Stomach smooth muscle (tissue), 2 donors: ENCODE measurements around the gene GBP7.

Experiments used
- H3K27ac ChIP-seq: one replicate; pipeline ENCODE4 v1.7.0; 2013; ENCODE audit warnings: mild to moderate bottlenecking, low read length, inconsistent platforms
- H3K27me3 ChIP-seq, 2 donors: one replicate each; pipeline ENCODE4 v1.7.0; 2013; ENCODE audit warnings: low read length in 2 of 2; ENCODE audit not compliant: insufficient read depth in 2 of 2, control insufficient read depth in 1 of 2
- H3K36me3 ChIP-seq, 2 donors: one replicate each; pipeline ENCODE4 v1.7.0; 2013; ENCODE audit warnings: low read length in 2 of 2; ENCODE audit not compliant: control insufficient read depth in 2 of 2, insufficient read depth in 2 of 2
- H3K4me1 ChIP-seq: one replicate; pipeline ENCODE4 v1.7.0; 2013; ENCODE audit warnings: low read length; ENCODE audit not compliant: control insufficient read depth, insufficient read depth
- H3K4me3 ChIP-seq, 2 donors: one replicate each; pipeline ENCODE4 v1.7.0; 2013; ENCODE audit warnings: low read length in 2 of 2
- H3K9ac ChIP-seq, 2 donors: one replicate each; pipeline ENCODE4 v1.7.0; 2013; ENCODE audit warnings: low read length in 2 of 2, mild to moderate bottlenecking in 1 of 2
- H3K9me3 ChIP-seq, 2 donors: one replicate each; pipeline ENCODE4 v1.7.0; 2013; ENCODE audit warnings: low read length in 2 of 2; ENCODE audit not compliant: control insufficient read depth in 2 of 2
- donor health status: healthy.
- donor health status: Pancreatic carcinoma.

GBP7 gene

GRCh38 chr1:89170170-89171066, 5.4 kb downstream of the GBP7 start:
- Histone ChIP-seq H3K9ac (no peak overlapping the region), H3K27ac (no peak overlapping the region), H3K4me3 (no peak overlapping the region), H3K27me3 (no peaks in the 10 kb centered on the region), H3K4me1 (no peaks in the 10 kb centered on the region), H3K9me3 (no peaks in the 10 kb centered on the region), H3K36me3 (no peaks in the 10 kb centered on the region)

- H3K27ac ChIP-seq = no peak overlapping the region
- no peak overlapping the region for H3K4me3 ChIP-seq
- no peaks in the 10 kb centered on the region for H3K9me3 ChIP-seq
- H3K9ac ChIP-seq = no peak overlapping the region
- no peaks in the 10 kb centered on the region for H3K36me3 ChIP-seq
- H3K27me3 ChIP-seq = no peaks in the 10 kb centered on the region
- H3K4me1 ChIP-seq = no peaks in the 10 kb centered on the region
Observed at GRCh38 chr1:89169166-89169565, 6.6 kb downstream of the GBP7 start.

- Histone ChIP-seq H3K9ac (no peak overlapping the region), H3K4me1 (no peaks in the 10 kb centered on the region), H3K27ac (no peak overlapping the region), H3K36me3 (no peaks in the 10 kb centered on the region), H3K4me3 (no peak overlapping the region), H3K9me3 (no peaks in the 10 kb centered on the region), H3K27me3 (no peaks in the 10 kb centered on the region)
Observed at GRCh38 chr1:89167590-89168230, 8.1 kb downstream of the GBP7 start.

GRCh38 chr1:89166705-89167104, 9.1 kb downstream of the GBP7 start:
- H3K27ac ChIP-seq = no peak overlapping the region
- H3K9ac ChIP-seq = no peak overlapping the region
- H3K4me3 ChIP-seq = no peak overlapping the region
- no peaks in the 10 kb centered on the region for H3K36me3 ChIP-seq
- no peaks in the 10 kb centered on the region for H3K9me3 ChIP-seq
- no peaks in the 10 kb centered on the region for H3K27me3 ChIP-seq
- no peaks in the 10 kb centered on the region for H3K4me1 ChIP-seq

- Histone ChIP-seq H3K4me3 (no peak overlapping the region), H3K36me3 (no peaks in the 10 kb centered on the region), H3K9me3 (no peaks in the 10 kb centered on the region), H3K4me1 (no peaks in the 10 kb centered on the region), H3K27ac (no peak overlapping the region), H3K9ac (no peak overlapping the region), H3K27me3 (no peaks in the 10 kb centered on the region)
Observed at GRCh38 chr1:89165811-89166210, 10.0 kb downstream of the GBP7 start.

GRCh38 chr1:89151047-89151446, 24.8 kb downstream of the GBP7 start:
- Histone ChIP-seq H3K9me3 (no peaks in the 10 kb centered on the region), H3K4me3 (no peak overlapping the region), H3K36me3 (no peaks in the 10 kb centered on the region), H3K9ac (no peak overlapping the region), H3K27ac (no peak overlapping the region), H3K4me1 (no peaks in the 10 kb centered on the region), H3K27me3 (no peaks in the 10 kb centered on the region)

GRCh38 chr1:89149976-89150375, 25.8 kb downstream of the GBP7 start:
- H3K36me3 ChIP-seq = no peaks in the 10 kb centered on the region
- H3K27ac ChIP-seq = no peak overlapping the region
- no peak overlapping the region for H3K4me3 ChIP-seq
- H3K27me3 ChIP-seq = no peaks in the 10 kb centered on the region
- no peaks in the 10 kb centered on the region for H3K9me3 ChIP-seq
- H3K4me1 ChIP-seq = no peaks in the 10 kb centered on the region
- no peak overlapping the region for H3K9ac ChIP-seq

- H3K9ac ChIP-seq = no peak overlapping the region
Observed at GRCh38 chr1:89149229-89149628, 26.6 kb downstream of the GBP7 start.

GRCh38 chr1:89147678-89148658, 27.8 kb downstream of the GBP7 start:
- Histone ChIP-seq H3K36me3 (no peaks in the 10 kb centered on the region), H3K27me3 (no peaks in the 10 kb centered on the region), H3K9me3 (no peaks in the 10 kb centered on the region), H3K4me1 (no peaks in the 10 kb centered on the region), H3K9ac (no peak overlapping the region), H3K27ac (no peak overlapping the region), H3K4me3 (no peak overlapping the region)

More at GRCh38 chr1:89149229-89149628, 26.6 kb downstream of the GBP7 start:
- Histone ChIP-seq H3K36me3 (no peaks in the 10 kb centered on the region), H3K27me3 (no peaks in the 10 kb centered on the region), H3K4me3 (no peak overlapping the region), H3K4me1 (no peaks in the 10 kb centered on the region), H3K27ac (no peak overlapping the region), H3K9me3 (no peaks in the 10 kb centered on the region)

GRCh38 chr1:89146721-89147120, 29.1 kb downstream of the GBP7 start:
- no peak overlapping the region for H3K27ac ChIP-seq
- no peaks in the 10 kb centered on the region for H3K36me3 ChIP-seq
- no peaks in the 10 kb centered on the region for H3K27me3 ChIP-seq
- no peak overlapping the region for H3K4me3 ChIP-seq
- no peak overlapping the region for H3K9ac ChIP-seq
- H3K9me3 ChIP-seq = no peaks in the 10 kb centered on the region
- no peaks in the 10 kb centered on the region for H3K4me1 ChIP-seq
